ENCODE data around the gene CCDC34.

The CCDC34 gene

DNA sequence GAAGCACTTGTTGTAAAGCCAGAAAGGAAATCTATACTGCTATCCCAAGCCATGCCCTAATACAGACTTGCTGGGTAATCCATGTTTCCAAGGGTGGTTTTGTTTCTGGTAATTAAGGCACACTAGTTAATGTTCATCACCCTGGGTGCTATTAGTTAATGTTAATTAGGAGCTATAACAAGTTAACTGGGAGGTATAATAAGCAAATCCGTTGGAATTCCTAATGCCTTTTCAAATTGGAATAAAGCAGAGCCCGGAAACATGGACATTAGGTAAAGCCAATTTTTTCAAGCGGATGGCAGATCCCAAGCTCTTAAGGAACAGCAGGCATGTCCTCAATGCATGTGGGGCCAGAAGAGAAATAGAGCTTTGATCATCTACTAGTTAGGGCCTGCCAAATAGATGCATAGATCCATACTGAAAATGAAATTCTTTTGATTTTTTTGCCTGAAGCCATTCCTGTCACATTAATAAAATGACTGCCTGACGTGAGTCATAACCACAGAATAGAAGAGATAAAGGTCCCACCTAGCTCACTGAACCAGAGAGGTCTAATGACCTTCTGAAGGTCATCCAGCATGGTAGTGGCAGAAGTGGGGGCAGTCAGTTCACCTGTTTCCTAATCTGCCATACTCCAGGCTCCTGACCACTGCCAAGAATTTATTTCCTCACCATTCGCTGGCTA lies 28.5 kb upstream of the CCDC34 start:
- no peak for DNase-seq

DNA sequence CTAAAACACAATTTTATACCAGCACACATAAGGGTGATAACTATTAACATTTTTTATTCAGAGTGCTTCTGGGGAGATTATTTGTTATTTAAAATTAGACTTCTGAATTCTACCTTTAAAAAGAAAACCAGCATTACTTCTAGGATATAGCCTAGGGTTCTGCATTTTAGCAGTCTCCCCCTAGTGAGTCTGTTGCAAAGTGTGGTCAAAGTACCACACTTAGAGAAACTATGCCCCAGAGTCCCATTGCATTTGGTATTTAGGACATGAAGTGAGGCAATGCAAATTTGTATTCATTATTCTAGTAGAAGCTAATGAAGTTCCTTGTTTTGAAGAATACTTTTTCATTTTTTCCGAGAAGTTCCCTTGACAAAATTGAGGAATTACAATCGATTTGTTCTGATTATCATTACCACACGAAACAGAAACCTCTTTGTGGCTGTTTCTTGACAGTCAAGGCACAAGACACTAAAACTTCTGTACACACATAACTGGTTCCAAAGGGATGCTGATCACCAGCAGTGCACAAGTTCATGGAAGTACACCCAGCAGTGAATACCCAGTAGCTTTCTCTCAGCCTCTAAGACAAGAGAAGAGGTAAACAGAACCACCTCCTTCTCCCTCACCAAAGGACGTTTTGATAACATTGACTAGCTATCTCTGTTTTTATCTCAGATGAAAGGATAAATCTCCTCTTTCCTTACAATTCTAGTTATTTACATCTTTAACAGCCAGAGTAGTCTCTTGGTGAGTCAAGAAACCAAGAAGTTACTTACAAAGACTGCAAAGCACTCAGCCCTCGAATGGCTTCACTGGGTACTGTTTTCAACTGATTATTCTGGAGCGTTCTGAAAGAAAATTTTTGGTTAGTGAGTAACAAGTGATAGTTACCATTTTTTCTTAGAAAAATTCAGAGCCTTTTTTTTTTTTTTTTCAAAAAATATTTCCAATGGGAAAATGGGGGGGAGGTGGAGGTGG lies 27.6 kb upstream of the CCDC34 start:
- no peak for DNase-seq

- no peak for DNase-seq
Observed at GRCh38 chr11:27388869-27389268, 25.9 kb upstream of the CCDC34 start.

- DNase-seq, result no peak
Observed at GRCh38 chr11:27388001-27388400, 25.0 kb upstream of the CCDC34 start.

- no peak for DNase-seq
Observed at GRCh38 chr11:27387362-27387761, 24.3 kb upstream of the CCDC34 start.

GRCh38 chr11:27386181-27386845 lies 23.3 kb upstream of the CCDC34 start:
- no peak for DNase-seq

- no peak for DNase-seq
Observed at GRCh38 chr11:27385245-27385644, 22.2 kb upstream of the CCDC34 start.

GRCh38 chr11:27384227-27384626 lies 21.2 kb upstream of the CCDC34 start:
- DNase-seq, result no peak

DNA sequence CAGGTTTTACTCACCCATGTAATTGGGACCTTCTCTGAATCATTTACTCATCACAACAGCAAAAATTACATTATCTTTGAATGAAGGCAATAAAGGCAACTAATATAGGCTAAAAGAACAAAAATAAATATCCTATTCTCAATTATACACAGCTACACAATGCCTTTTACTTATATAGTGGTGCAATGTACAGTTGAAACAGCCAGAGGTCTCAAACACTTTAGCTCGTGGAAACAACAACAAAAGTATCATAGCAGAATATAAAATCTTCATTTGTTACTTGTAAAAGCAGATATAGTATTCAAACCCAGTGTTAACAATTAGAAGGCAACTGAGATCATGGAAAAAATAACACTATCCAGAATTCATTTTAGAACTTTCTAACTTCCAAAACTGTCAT lies 20.6 kb upstream of the CCDC34 start:
- no peak for DNase-seq

- DNase-seq, result no peak
Observed at GRCh38 chr11:27381238-27381666, 18.2 kb upstream of the CCDC34 start.

GRCh38 chr11:27380771-27381170 lies 17.8 kb upstream of the CCDC34 start:
- no peak for DNase-seq

GRCh38 chr11:27379449-27379848 lies 16.4 kb upstream of the CCDC34 start:
- no peak for DNase-seq

DNA sequence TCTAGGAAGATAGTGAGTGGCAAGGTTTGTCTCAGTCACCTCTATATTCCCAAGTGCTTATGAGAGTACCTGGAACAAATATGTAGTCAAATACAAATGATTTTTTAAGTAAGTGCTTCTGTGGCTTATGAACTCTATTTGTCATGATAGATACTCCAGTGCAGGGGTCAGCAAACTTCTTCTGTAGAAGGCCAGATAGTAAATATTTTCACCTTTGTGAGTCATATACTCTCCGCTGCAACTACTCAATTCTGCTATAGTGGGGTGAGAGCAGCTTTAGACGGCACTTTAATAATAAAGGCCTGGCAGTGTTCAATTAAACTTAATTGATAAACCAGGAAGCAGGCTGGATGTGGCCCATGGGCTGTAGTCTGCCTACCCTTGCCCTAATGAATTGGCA lies 12.4 kb upstream of the CCDC34 start:
- no peak for DNase-seq

DNA sequence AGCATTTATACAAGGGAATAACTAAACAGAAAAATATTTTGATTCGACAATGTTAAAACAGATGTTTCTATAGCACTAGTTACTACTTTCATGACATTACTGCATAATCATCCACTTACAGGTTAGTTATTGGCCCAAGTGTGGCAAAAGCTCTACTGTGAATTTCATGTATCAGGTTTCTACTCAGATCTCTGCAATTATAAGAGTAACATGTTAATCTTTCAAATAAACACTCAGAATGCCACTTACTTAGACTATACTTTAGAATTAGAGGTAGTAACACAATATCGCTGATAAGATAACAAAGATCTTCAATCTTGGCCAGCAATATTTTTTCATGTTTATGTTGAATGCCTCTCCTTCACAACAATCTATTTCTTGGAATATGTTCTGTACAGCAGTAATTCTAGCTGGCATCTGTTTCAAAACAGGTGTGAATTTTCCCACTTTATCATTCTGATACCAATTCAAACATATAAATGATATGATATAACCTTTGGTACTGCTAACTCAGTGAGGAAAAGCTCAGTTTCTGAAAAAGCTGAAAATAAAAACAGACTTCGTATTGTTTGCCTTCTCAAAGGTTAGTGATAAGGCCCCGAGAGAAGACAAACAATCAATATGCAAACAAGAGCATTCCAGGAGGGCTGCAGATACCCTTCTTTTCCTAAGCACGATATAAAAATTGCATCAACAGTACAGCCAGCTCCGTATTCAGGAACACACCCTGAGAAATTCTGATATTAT lies 11.0 kb upstream of the CCDC34 start:
- no peak for DNase-seq

DNA sequence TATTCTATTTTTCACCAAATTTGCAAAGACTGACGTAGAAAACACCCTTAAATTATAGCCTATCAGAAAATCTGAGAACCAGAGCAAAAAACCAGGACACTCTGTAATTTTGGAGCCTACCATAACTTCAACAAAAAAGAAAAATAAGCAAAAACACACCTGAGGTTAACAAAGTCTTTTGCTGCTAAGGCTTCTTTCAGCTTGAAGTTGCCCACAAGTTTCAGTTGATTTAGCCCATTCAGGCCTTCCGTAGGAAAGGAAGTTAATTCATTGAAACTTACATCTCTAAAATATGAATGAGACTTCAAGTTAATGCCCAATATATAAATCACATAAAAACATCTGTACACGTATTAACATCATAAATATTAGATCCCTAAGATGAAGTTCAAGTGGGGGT lies 10.4 kb upstream of the CCDC34 start:
- DNase-seq, result no peak

DNA sequence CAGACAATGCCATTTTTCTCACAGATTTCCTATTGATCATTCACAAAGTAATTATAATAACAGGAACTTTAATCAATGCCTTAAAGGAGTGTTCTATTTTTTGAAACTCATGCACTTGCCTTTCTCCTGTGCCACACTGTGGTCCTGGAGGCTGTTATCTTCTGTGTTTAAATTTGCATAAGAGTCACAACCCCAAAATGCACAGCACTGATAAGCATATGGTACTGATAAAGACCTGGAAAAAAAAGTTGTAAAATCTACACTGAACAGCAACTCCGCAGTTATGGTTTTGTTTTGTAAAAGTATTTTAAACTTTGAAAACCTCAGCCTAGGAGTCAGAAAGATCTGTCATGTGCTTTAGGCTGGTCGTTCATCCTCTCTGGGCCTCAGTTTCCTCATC lies 9.1 kb upstream of the CCDC34 start:
- no peak for DNase-seq

DNA sequence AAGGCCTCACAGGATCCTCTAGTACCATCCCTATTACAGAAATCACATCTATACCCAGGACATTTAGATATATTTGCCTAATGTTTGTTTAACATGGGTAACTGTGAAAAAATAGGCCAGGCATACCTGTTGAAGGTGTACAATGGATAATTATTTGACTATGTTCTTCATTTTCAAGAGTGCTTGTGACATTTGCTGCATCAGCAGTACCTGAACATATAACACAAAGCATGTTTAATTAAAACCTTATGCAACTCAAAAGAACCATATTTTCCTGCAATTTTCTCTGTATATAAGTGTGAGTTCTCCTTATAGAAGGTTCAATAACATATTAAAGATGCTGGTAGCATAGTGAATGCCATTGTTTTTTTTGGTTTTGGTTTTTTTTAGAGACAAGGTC lies 8.5 kb upstream of the CCDC34 start:
- DNase-seq, result no peak

GRCh38 chr11:27370374-27370773 lies 7.4 kb upstream of the CCDC34 start:
- no peak for DNase-seq

DNA sequence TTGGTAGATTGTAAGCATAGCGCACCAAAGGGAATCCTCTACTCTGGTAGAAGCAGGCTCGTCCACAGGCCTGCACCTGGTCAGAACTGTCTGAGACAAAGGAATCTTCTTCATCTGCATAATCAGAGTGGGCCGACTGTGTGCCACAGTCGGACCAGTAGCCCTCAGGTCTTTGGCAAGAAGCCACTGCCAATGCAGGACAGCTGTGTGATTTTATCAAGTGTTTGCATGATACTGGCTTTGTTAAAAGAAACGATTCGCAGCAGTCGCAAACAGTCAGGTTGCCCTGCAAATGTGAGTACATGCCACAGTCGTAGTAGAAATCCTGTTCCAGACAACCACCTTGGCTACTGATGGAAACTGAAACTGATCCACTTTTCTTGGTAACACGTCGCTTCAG lies 4.9 kb upstream of the CCDC34 start:
- no peak for DNase-seq

DNA sequence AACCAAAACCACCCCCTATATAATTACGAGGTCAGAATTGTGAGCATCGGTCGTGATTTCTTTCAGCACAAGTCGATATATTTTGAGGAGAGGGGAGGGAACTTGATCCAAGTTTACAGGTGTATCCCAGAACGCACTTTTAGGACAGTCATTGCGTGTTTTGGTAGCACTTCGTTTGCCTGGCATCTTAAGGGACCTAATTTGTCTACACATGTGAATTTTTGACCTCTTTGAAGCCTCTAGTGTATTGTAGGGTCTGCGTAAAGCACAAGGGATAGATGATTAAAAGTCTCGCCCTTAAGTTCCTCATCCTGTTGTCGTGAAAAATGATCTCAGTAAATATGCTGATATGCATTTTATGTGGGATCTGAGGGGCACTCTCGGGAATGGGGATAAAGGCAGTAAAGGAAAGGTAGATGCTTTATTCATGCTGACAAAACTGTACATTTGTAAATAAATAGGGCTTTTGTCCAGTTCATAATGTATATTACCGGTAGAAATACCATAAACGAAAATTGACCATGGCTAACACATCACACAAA lies 632 bp upstream of the CCDC34 start:
- no peak for DNase-seq

GRCh38 chr11:27361649-27362431 lies 1.2 kb downstream of the CCDC34 start:
- no peak for DNase-seq

DNA sequence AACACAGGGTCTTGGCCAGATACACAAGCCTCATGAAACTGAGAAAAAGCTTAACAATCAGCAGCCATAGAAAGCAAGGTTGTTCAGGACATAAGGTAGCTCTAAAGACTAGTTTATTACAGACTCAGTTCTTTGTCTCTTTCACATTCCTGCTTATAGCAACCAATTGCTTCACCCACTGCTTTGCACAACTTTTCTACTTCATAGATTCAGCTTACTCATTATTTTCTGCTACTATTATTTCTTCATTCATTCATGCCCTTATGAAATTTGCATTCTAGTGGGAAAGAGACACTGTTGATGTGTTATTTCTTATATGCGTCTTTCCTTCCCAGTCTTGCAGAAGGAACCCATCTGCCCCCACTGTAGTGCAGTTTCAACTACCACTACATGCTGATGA lies 4.7 kb downstream of the CCDC34 start:
- no peak for DNase-seq

All from activated effector memory CD4-positive, alpha-beta T cell treated with anti-CD3 and anti-CD28 coated beads, Interleukin-2, amount 50 U/mL, for 16 hours (primary cell).